ENCODE data around the gene SLC23A3.

- TF ChIP-seq TAF1 (IDR thresholded peaks at IDR 0.05; ENCODE audit: borderline replicate concordance, insufficient read depth, low read length) (no peak), REST (IDR thresholded peaks at IDR 0.05; ENCODE audit: insufficient read depth in 1 of 2, low read depth in 2 of 2, low read length in 2 of 2) (no peak), POLR2AphosphoS5 (IDR thresholded peaks at IDR 0.05; ENCODE audit: low read depth, low read length) (no peak)
Measured at GRCh38 chr2:219171231-219171651, 1.4 kb upstream of the SLC23A3 start.

Measured in PFSK-1 (cell line).